HS-5 (cell line): ENCODE measurements around the gene FAM135A.
A peak's percentile ranks its signal among the peaks of the same experiment; 100 is the strongest.
"Not testable (repeated sequence)": the region's sequence is repeated elsewhere in the genome, so short reads cannot be mapped to it uniquely, and the experiment has no call there.

Source experiments
- DNase-seq: peaks from one replicate; pipeline ENCODE4 v3.0.0-alpha.2; 2012; ENCODE audit warnings: low read depth

The FAM135A gene

GRCh38 chr6:70547905-70548304, 134.6 kb downstream of the FAM135A start:
- DNase-seq = no peak

- no peak for DNase-seq
Measured at GRCh38 chr6:70549327-70549726, 136.0 kb downstream of the FAM135A start.

DNA sequence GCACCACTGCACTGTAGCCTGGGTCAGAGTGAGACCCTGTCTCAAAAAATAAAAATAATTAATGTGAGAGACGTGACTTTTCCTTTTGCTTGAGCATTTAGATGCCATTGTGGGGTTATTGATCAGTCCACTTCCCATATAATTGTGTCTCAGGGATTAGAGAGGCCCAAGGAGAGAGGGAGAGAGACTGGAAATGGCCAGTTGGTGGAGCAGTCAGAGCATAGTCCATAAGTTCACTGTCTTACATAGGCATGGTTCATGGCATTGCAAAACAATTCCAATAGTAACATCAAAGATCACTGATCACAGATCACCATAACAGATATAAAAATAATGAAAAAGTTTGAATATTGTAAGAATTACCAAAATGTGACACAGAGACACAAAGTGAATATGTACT, 138.3 kb downstream of the FAM135A start:
- DNase-seq = no peak

DNA sequence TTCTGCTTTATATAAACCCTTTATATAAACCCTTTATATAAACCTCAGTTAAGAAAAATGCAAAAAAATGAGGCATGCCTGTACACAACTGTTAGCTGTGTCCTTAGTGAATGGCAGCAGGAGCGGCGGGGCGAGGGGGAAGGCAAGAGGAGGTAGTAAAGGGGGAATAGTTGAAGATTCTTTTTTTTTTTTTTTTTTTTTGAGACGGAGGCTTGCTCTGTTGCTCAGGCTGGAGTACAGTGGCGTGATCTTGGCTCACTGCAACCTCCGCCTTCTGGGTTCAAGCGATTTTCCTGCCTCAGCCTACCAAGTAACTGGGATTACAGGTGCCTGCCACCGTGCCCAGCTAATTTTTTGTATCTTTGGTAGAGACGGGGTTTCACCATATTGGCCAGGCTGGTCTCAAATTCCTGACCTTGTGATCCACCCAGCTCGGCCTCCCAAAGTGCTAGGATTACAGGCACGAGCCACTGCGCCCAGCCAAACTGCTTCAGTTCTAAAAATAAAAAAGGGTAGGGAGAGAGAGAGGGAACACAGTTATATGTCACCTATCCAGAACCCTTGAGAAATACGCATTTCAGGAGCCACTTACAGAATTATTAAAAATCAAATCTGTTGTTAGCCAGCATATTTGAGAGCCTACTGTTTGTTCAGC, 139.1 kb downstream of the FAM135A start:
- DNase-seq = not testable (repeated sequence)

- DNase-seq = no peak
Measured at GRCh38 chr6:70552974-70553373, 139.7 kb downstream of the FAM135A start.

DNA sequence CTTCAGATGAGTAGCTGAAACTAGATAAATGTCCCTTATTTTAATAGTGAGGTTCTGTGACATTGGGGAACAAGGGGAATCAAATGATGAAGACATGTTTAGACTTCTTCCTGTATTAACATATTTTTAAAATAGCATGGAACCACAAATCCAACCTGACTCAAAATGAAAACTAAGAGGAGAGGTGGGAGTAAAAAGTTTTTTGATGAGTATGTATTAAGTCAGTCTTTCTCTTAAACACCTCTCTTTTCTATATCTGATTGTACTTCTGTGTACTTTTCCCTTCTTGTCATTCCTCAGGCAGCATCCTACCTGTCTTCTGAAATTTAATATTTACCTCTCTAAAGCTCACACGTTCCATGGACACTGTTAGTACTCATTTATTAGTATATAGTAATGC, 144.7 kb downstream of the FAM135A start:
- no peak for DNase-seq

DNA sequence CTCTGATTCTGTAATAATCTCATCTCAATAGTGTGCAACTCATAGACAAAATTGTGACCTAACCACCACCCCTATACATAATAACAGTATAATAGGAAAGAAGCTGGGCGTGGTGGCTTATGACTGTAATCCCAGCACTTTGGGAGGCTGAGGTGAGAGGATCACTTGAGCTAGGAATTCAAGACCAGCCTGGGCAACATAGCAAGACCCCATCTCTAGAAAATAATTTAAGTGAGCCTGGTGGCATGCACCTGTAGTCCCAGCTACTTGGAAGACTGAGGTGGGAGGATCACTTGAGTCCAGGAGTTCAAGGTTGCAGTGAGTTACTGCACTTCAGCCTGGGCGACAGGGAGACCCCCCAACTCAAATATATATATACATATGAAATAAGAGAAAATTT, 149.1 kb downstream of the FAM135A start:
- not testable (repeated sequence) for DNase-seq

- no peak for DNase-seq
Measured at GRCh38 chr6:70563530-70563929, 150.2 kb downstream of the FAM135A start.

DNA sequence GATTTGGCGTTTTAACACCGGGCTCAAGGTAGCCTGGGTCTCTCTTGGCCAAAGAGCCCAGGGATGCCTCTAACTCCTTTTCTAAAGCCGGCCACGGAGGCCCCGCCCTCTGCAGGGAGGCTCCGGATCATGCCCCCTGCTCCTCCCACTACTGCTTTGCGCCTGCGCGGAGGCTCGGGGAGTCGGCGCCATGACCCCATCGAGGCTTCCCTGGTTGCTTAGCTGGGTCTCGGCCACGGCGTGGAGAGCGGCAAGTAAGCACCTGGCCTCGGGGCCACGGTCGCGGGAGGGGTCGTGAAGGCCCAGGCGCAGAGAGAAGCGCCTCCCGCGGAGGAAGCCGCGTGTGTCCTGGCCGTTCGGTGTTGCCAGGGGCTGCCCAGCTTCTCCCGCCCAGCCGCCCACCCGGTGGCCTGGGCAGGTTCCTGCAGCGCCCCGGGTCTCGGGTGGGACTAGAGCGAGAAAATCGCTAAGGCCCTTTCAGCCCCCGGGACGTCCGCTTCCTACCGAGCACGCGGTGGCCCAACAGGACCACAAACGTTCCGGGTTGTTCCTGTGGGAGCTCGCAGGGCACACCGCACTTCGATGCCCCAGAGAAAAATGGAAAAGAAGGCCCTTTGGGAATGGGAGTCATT, 153.6 kb downstream of the FAM135A start, which contains the start of gene SDHAF4:
Gene SDHAF4 (plus strand): TSS at position 180 of the 632 bp plus-strand sequence. CDS start 11 bp downstream, at position 191.
- DNase-seq = peak; percentile 46

GRCh38 chr6:70574643-70575042, 161.3 kb downstream of the FAM135A start:
- no peak for DNase-seq

DNA sequence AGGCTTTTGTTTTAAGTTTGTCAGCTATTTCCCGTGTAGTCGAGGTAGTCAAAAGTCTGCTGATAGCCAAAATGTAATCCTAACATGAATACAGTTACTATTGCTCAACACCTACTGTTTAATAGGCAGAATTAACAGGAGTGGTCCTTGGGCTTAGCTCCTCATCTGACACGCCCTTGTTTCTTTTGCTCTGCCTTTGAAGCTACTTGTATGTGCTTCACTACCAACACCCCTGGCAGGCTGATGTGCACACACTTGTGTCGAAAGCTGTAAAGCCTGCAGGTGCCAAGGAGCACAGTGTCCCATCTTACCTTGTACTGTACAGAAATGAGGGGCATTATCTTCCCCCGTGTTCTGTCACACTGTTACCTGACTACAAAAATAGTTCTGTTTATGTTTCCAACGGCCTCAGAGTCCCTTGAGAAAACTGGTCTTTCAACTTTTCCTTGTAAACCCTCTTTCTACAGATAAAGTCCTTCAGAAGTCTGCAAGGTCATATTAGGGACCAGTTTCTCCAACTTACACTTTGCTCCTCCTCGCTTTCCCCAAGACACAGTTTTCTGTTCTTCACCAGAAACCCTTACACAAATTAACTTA, 162.7 kb downstream of the FAM135A start:
- no peak for DNase-seq

GRCh38 chr6:70586114-70586513, 172.8 kb downstream of the FAM135A start:
- no peak for DNase-seq

GRCh38 chr6:70590400-70590799, 177.1 kb downstream of the FAM135A start:
- no peak for DNase-seq

- DNase-seq = no peak
Measured at GRCh38 chr6:70592391-70593117, 179.2 kb downstream of the FAM135A start.

- no peak for DNase-seq
Measured at GRCh38 chr6:70593118-70593486, 179.8 kb downstream of the FAM135A start.

GRCh38 chr6:70599187-70599586, 185.9 kb downstream of the FAM135A start:
- DNase-seq = no peak

DNA sequence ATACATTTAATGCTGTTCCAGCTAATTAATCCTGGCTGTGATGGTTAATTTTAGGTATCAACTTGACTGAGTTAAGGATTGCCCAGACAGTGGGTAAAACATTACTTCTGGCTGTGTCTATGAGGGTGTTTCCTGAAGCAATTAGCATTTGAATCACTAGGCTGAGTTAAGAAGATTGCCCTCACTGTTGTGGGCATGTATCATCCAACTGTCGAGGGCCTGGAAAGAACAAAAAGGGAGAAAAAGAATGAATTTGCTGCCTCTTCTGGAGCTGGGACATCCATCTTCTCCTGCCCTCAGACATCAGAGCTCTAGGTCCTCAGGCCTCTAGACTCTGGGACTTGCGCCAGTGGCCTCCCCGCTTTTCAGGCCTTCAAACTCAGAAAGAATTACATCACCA, 187.7 kb downstream of the FAM135A start:
- no peak for DNase-seq

- no peak for DNase-seq
Measured at GRCh38 chr6:70604254-70604653, 190.9 kb downstream of the FAM135A start.

DNA sequence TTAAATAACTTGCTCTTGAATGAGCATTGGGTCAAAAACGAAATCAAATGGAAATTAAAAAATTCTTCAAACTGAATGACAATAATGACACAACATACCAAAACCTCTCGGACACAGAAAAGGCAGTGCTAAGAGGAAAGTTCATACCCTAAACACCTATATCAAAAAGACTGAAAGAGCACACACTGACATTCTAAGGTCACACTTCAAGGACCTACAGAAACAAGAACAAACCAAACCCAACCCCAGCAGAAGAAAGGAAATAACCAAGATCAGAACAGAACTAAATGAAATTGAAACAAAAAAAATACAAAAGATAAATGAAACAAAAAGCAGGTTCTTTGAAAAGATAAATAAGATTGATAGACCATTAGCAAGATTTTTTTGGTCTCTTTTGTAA, 194.1 kb downstream of the FAM135A start:
- not testable (repeated sequence) for DNase-seq

DNA sequence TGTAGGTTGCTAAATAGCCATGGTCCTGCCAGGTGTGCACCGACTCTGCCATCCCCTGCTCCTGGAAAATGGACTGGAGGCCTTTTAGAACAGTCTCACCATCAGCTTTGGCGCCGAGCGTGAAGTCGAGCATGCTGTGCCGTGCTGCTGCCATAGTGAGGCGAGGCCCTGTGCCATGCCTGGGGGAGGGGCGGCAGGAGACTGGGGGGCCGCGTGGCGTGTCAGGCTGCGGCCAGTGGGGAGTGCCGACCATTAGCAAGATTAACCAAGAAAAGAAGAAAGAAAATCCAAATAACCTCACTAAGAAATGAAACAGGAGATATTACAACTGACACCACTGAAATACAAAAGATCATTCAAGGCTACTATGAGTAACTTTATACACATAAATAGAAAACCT, 195.9 kb downstream of the FAM135A start:
- DNase-seq = not testable (repeated sequence)
